ENCODE data around the gene INTS15.
A peak's percentile ranks its signal among the peaks of the same experiment; 100 is the strongest.

Gene INTS15

DNA sequence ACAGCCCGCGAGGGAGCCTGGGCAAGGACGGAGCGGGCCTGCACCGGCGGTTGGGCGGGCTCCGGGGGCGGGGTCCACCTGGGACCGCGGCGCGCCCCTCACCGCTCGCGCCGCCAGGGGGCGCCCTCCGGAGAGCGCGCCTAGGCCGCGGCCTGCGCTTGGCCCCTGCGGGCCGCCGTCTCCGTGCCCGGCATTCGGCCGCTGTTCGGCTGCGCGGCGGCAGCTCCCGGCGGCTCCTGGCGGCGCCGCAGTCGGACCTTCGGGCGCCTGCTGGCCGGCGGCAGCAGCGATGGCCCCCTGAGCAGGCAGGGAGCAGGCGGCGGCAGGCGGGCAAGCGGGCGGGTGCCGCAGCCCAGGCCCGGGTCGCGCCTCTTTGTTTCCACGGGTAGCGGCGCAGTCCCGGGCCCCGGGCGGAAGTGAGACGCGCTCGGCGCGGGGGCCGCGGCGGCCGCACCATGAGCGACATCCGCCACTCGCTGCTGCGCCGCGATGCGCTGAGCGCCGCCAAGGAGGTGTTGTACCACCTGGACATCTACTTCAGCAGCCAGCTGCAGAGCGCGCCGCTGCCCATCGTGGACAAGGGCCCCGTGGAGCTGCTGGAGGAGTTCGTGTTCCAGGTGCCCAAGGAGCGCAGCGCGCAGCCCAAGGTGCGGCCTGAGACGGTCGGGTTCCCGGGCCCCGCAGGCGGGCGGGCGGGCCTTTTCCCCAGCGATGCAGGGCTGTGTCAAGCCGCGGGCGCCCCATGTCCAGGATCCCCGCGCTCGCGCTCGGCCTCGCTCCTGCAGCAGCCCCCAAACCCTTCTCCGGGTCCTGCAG, at the start of gene INTS15:
Gene INTS15 (plus strand): TSS at position 193 of the 816 bp plus-strand sequence. CDS start 263 bp downstream, at position 456.
- DNase-seq, result peak; percentile 79

- no peak for DNase-seq
Observed at GRCh38 chr7:6542368-6542767, 47.5 kb upstream of the INTS15 start.

GRCh38 chr7:6545398-6546126, 44.3 kb upstream of the INTS15 start:
- no peak for DNase-seq

DNA sequence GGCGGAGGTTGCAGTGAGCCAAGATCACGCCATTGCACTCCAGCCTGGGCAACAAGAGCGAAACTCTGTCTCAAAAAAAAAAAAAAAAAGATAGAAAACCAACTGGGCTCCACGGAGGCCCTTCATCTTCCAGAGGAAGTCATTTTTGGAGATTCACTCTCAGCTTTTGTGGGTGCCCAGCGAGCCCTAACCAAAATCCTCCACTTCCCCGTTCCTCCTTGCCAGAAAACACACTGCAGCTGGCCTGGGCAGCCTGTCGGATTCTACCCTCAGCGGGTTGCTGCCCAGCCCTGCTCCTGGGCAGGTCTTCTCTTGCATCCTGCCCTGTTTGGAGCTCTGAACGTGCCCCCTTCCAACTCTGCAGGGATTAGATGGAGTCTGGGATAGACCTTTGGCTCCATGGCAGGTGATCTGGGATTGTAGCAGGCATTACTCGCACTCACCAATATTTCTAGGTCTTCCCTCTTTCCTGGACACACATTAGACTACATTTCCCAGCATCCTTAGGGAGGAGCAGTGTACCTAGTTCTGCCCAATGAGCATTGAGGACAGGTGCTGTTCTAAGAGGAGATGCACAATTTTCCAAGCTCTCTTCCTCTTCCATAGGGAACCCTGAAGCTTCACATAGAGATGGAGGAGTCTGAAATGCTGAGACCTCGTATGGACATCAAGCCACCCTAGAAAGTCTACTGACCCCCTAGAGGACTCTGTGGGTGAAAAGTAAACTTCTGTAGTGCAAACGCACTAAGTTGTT, 43.1 kb upstream of the INTS15 start:
- DNase-seq, result no peak

DNA sequence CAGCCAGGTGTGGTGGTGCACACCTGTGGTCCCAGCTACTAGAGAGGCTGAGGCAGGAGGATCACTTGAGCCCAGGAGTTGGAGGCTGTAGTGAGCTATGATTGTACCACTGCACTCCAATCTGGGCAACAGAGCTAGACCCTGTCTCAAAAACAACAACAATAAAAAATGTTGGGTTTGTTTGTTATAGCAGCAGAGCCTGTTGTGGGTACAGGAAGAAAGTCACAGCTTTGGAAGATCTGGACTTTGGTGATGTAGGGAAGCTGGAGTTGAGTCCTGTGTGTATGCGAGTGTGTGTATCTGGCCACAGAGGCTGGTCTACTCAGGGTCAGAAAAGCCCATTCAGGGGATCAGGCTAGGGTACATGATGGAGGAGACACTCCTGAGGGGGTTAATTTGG, 42.4 kb upstream of the INTS15 start:
- DNase-seq, result no peak

DNA sequence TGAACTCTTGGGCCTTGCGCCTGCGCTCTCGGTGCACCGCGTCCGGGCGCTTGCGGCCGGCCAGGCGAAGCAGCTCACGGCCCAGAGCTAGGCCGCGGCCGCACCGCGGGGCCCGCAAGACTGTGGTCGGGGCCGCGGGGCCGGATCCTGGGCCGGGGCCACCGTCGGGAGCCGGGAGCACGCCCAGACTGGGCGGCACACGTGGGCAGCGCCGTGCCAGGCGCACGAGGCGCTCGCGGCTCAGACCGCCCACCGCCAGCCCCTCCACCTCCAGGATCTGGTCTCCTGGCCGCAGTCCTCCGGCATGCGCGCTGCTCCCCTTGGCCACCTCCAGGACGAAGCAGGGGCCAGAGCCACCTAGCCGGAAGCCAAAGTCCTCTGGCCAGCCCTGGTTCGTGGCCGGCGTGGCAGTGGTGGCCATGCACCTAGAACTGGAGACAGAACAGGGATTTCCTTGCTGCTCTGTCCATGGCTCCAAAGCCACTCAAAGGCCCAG, 38.8 kb upstream of the INTS15 start, which contains the start of gene GRID2IP:
Gene GRID2IP (minus strand): TSS at position 446 of the 496 bp plus-strand sequence. CDS start 25 bp downstream, at position 421.
- DNase-seq, result no peak

- no peak for DNase-seq
Observed at GRCh38 chr7:6553448-6554044, 36.3 kb upstream of the INTS15 start.

- no peak for DNase-seq
Observed at GRCh38 chr7:6554848-6555247, 35.0 kb upstream of the INTS15 start.

DNA sequence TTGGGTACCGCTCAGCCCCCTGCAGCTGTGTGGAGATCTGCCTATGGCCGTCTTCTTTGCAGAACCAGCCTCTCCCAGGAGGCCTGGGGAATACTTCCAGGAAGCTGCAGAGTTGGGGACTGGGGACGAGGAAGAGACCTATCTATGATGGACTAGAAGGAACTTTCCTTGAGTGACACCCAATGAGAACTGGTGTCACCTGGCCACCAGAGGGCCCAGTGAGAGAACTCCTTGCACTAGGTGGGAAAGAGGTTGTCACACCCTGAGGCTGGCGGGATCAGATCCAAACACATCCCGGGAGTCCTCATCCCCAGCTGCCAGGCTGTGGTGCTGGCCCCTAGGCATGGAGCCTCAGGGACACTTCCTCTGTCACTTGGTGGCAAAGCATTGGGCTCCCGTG, 33.6 kb upstream of the INTS15 start:
- DNase-seq, result peak; percentile 53

- peak; percentile 53 for DNase-seq
Observed at GRCh38 chr7:6558837-6559236, 31.0 kb upstream of the INTS15 start.

- peak; percentile 43 for DNase-seq
Observed at GRCh38 chr7:6559896-6560295, 29.9 kb upstream of the INTS15 start.

DNA sequence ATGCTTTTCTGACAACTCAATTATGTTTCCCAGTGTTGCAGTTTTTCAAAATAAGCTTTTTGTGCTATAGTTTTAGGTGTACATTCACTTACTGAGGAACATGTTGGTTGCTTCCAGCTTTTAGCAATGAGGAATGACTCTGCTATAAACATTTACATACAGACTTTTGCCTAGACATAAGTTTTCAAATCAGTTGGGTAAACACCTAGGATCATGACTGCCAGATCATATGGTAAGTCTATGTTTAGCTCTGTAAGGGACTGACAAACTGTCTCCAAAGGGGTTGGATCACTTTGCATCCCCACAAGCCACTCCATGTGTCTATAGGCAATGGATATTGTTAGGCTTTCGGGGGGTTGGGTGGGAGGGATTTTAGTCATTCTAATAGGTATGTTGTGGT, 27.7 kb upstream of the INTS15 start:
- no peak for DNase-seq

- DNase-seq, result no peak
Observed at GRCh38 chr7:6563936-6564770, 25.7 kb upstream of the INTS15 start.

DNA sequence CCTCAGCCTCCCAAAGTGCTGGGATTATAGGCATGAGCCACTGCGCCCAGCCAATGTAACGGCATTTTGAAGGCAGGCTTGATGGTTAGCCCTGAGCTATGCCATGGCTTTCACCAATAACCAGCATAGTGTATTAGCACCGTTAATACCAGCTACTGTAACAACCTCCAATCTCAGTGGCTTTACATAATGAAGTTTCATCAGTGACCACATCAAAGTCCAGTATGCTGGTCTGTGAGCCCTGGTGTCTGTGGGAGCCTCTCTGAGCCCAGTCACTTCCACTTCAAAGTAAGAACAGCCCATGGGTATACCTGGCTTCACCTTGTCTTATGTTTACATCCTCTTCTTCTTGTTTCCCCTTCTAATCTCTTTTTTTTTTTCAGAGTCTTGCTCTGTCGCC, 24.2 kb upstream of the INTS15 start:
- no peak for DNase-seq

DNA sequence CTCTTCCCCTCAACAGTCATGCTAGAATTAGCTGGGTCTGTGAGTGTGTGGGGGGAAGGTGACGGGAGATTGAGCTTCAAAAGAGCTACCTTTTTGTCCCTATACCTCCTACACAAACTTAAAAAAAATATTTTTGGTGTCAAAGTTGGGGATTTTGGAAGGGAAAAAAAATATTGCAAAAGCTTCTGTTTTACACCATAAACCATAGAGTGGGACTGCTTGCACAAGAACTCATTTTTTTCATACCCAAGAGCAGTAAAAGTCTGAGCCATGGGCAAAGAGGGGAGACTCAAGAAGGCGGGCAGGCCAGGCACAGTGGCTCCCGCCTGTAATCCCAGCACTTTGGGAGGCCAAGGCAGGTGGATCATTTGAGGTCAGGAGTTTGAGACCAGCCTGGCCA, 21.9 kb upstream of the INTS15 start:
- DNase-seq, result no peak

DNA sequence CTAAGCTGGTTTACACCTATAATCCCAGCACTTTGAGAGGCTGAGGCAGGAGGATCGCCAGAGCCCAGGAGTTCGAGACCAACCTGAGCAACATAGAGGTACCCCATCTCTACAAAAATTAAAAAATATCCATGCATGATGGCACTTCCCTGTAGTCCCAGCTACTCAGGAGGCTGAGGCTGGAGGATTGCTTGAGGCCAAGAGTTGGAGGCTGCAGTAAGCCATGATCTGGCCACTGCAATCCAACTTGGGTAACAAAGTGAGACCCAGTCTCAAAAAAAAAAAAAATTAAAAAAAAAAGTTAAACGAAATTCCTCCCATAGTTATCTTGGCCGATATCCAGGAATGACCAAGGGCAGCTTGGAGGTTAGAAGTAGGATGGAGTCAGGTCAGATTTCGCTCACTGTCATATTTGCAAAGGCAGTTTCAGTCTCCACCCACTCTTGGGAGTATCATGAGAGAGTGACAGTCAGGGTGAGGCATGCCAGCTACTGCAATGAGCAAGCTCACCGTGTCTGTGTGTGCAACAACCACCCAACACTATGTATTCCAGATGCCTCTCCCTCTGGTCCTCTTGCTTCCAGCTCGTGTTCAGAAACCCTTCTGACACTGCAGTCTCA, 18.6 kb upstream of the INTS15 start:
- no peak for DNase-seq

- DNase-seq, result peak; percentile 44
Observed at GRCh38 chr7:6575281-6576023, 14.4 kb upstream of the INTS15 start.

DNA sequence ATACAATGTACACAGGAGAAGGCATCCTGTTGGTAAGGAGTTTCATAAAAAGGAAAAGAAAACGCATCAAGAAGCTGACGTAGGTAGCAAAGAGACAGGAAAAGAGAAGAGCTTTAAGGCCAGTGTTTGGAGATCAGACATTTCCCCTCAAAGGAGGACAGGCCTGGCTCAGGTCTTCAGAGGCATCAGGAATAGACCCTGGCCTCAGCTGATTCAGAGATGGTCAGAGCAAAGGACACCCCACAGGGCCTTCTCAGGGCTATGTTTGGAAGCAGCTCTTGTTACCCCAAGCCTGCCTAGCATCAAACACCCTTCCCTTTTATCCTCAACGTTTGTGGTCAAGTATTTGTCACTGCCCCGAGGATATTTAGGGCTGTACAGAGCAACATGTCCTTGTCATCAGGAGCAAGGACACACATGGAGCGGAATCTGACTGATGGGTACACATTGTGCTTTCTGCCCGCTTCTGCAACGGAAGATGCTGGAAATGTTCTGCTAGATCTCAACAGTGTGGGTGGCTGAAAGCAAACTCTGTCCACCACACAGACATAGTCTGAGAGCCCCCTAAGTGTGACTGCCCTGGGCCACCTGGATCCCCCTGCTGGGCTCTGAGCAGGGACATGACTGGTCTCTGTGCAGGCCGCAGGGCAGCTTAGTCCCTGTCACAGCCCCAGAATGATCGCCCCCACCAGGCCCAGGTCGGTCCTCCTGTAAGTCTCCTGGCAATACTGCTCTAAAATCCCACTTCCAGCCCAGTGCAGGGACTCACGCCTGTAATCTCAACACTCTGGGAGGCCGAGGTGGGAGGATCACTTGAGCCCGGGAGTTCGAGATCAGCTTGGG, 13.6 kb upstream of the INTS15 start:
- no peak for DNase-seq

- peak; percentile 24 for DNase-seq
Observed at GRCh38 chr7:6576867-6577368, 12.9 kb upstream of the INTS15 start.
